ENCODE results near the gene TYR.

GRCh38 chr11:89205378-89205777 is 27.7 kb downstream of the TYR start:
- TF ChIP-seq CTCF (IDR thresholded peaks at IDR 0.05 in 4 of 5, conservative IDR thresholded peaks at IDR 0.05 in 1 of 5) (no peak), POLR2A (IDR thresholded peaks at IDR 0.05) (no peak)
